ENCODE results near the gene NGEF.
"Not testable (repeated sequence)": the region's sequence is repeated elsewhere in the genome, so short reads cannot be mapped to it uniquely, and the experiment has no call there.

Gene NGEF

DNA sequence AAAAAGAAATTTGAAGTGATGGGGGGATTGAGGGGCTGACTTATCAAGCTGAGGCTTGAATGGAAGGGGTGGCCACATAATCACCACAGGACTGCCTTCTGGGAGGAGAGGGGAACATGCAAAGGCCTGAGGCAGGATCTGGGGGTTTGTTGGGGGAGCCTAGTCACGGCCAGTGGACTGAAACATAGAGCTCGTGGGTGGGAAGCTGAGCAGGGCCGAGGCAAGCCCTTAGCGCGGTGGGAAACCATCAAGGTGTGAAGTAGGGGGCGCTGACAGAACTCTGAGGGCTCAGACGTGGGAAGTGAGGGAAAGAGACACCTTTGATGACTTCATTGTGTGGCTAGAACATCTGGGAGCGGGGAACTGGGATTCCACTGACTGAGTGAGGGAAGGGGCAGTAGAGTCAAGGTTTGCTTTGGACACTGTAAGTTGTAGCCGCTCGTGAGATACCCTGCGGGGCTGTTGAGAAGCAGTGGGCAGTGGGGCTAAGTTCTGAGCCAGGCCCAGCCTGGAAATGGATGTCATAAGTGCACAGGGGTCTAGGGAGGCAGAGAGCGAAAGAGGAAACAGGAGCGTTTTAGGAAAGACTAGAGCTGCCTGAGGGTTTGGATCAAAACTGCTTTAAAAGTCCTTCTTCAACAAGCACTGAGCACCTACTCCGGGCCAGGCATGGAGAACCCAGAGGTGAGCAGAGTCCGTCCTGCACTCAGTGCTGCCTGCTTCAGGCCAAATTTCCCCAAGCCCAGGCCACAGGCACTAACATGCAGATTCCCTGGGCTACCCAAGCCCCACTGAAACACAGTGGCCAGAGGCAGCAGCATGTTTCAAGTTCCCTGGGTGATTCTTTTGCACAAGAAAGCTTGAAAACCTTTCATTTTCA, 143.7 kb downstream of the NGEF start:
- DNase-seq = no peak

DNA sequence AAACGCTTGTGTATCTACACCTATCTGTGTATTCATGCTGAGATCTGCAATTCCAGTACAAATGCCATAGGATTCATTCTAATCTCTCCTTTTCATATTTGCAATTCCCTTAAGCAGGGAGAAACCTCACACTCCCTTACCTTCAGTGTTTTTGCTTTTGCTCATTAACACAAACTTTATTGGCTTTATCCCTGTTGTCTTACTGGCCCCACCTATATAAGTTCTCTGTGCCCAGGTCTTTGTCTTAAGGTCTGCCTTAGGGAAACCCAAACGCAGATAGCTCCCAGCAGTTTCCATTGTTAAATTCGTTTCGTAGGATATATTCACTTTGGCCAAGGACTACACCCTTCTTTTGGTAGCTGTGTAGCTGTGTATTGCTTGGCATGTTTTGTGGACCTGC, 147.0 kb downstream of the NGEF start:
- DNase-seq = no peak

GRCh38 chr2:232865165-232865564, 147.9 kb downstream of the NGEF start:
- DNase-seq = no peak

- no peak for DNase-seq
Observed at GRCh38 chr2:232863996-232864395, 149.1 kb downstream of the NGEF start.

GRCh38 chr2:232861353-232861752, 151.7 kb downstream of the NGEF start:
- no peak for DNase-seq

GRCh38 chr2:232860593-232861241, 152.3 kb downstream of the NGEF start:
- DNase-seq = no peak

DNA sequence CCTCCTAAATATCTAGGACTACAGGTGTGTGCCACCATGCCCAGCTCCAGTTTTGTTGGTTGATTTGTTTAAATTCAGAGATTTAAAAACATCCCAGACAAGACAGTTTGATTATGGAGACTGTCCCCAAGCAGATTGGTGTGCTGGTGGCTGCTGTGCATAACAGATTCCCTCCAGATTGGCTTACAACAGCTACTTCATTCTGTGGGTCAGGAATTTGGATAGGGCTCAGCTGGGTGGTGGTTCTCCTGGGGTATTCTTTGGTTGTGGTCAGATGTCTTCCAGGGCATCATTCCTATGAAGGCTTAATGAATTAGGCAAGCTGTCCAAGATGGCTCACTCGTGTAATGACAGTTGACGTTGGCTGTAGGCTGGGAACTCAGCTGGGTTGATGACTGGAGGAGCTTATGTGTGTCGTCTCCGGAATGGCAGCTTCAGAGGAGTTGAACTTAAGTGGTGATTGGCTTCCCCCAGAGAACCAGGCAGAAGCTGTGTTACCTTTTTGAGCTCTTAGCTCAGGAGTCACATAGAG, 153.6 kb downstream of the NGEF start:
- DNase-seq = no peak

DNA sequence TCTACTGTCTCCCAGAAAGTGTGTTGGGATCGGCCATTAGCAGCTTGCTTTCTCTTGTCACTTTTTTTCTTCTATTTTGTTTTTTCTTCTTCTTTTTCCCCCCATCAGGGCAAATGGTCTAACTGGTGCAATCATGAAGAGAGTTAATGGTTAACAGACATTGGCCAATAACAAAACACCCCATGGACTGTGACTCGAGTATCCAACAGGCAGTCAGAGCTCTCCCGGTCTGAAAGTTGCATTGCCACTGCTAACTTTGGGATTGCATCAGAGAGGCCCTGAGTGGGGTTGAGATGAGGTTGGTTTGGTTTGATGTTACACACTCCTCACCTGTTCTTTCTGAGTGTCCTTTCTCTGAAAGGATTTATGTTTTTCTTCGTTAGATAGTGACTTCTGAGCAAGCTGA, 155.9 kb downstream of the NGEF start:
- DNase-seq = no peak

DNA sequence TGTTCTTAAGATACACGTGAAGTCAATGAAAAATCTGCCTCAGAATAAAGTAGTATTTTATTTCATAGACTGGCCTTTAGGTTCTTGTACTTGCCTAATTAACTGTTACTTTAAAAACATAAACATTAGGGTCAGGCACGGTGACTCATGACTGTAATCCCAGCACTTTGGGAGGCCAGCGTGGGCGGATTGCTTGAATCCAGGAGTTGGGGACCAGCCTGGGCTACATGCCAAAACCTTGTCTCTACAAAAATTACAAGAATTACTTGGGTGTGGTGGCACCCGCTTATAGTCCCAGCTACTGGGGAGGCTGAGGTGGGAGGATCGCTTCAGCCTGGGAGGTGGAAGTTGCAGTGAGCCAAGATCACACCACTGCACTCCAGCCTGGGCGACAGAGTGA, 159.0 kb downstream of the NGEF start:
- DNase-seq = no peak

- DNase-seq = no peak
Observed at GRCh38 chr2:232852676-232853075, 160.4 kb downstream of the NGEF start.

- DNase-seq = not testable (repeated sequence)
Observed at GRCh38 chr2:232852081-232852480, 161.0 kb downstream of the NGEF start.

GRCh38 chr2:232850039-232850438, 163.0 kb downstream of the NGEF start:
- DNase-seq = no peak

DNA sequence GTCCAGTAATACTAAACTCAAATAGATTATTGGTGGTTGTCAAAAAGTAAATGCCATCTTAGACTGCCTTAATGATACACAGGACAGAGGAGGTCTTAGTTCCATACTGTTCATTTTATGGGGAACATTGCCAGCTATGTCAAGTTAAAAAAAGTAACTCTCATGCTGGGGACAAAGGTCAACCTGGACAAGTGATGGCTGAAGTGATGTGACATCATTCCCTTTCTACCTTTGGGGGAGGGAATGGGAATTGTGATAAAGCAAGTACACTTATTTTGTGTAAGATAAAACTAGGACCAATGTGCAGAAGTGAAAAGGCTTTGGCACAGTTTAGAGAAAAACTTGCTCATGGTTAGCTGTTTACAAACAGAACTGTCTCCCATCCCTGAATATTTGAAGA, 167.0 kb downstream of the NGEF start:
- DNase-seq = no peak

DNA sequence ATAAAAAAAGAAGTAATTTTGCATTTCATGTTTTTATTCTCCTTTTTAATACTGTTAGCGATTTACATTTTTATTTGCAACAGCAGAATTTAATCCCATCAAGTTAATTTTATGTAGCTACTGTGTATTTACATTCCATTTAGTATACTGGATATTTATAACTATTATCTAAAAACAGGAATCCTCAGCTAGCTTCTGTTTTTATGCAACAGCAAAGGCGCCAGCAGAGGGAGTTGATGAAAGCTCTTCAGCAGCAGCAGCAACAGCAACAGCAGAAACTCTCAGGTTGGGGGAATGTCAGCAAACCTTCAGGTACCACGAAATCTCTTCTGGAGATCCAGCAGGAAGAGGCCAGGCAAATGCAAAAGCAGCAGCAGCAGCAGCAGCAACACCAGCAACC, 169.2 kb downstream of the NGEF start:
- no peak for DNase-seq

DNA sequence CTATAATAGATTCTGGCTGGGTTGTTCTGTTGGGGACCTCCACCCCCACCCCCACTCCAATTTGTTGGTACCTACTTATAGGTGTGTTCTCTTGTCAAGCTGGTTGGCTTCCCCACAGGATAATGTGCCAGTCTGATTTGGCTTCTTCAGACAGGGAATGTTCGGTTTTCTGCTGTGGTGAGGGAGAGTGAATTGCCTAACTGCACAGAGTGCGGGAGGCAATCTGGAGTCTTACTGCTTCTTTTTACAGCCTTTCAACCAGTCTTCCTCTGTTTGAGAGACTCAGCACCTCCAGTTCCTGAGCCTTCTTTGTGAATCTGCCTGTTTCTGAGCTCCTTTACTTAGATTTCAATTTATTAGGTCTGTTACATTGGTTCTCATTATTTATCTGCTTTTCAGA, 170.4 kb downstream of the NGEF start:
- DNase-seq = no peak

DNA sequence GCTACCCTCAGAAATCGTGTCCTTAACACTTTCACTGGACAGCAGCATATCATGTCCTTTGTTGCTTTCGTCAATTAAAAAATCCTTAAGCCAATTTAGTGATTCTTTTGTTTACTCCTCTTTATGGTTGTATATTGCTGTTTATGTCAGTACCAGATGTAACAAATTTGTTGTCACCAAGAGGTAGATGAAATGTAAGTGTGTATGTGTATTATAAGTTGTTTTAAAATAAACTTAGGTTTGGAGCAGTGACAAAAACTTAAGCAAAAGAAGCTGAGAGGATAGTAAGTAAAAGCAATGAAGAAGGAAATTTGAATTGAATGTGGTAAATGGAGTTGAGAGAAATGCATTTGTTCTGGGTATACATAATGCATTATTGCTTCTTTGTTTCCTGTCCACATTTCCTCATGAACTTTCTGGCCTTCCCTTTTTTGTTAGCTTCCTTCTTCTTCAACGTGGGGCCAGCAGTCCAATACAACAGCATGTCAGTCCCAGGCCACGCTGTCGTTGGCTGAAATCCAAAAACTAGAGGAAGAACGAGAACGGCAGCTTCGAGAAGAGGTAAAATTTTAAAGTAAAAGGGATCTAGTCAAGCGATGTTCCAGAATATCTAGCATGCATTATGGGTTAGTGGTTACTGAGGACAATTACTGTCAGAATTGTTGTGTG, 173.5 kb downstream of the NGEF start:
- DNase-seq = no peak

DNA sequence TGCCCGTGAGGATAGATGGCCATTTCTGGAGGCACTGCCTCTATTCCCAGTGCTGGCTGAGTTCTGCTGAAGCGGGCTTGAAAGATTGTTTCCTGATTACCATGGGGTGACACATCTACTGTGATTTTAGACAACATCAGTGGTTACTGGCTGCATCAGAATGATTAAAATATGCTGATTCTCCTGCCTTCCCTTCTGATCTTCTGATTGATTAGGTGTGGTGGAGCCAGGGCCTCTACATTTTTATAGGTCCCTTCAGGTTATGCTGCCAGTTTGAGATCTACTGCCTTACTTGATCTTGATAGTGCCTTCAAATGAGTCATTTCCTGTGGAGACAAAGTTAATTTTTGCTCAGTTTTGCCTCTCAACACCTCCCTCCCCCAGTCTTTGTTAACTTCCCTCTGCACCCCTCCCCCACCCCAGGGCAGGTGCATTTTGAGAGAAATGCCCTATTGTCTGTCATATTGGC, 174.6 kb downstream of the NGEF start:
- DNase-seq = no peak

DNA sequence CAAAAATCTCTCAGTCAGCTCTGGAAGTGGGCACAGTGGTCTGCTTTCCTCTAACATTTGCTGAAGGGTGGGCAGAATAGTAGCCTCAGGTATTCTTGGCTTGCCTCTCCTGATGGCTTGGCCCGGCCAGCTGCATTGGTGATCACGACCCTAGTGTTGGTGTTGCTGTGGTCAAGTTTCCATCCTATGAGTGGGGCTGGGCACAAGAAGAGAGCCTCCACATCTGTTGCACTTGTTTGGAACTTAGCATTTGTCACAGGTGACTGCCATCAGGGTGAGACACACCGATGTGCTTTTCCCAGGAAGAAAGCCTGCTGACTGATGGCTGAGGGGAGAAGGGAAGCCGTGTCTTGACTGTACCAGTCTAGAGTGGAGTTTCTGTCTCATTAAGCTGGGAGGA, 176.1 kb downstream of the NGEF start:
- no peak for DNase-seq

GRCh38 chr2:232835687-232836208, 177.3 kb downstream of the NGEF start:
- no peak for DNase-seq

GRCh38 chr2:232833830-232834229, 179.2 kb downstream of the NGEF start:
- DNase-seq = no peak

DNA sequence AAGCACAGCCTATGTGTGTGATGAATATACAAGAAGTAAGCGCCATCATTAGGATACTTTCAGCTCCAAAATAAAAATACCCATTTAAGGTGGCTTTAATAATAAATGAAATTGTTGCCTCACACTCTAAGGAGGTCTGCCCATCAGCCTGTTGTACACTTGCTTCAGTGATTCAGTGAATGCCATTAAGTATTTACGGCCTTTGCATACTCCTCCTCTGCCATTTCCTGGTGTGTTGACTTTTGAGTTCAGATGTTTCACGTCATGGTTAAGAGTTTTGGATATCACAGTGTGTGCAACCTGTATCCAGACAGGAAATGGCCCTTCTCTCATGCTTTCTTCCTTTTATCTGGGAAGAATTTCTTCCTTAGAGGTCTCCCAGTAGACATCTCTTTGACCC, 181.6 kb downstream of the NGEF start:
- DNase-seq = no peak

- no peak for DNase-seq
Observed at GRCh38 chr2:232829988-232830387, 183.1 kb downstream of the NGEF start.

All from right kidney (tissue), 1 donor.